ENCODE data around the gene B3GAT1.

- TF ChIP-seq CTCF (conservative IDR thresholded peaks at IDR 0.05; ENCODE audit: low read depth in 2 of 2) (no peak), EZH2 (IDR thresholded peaks at IDR 0.05; ENCODE audit: low read depth, unreplicated experiment) (no peak), EZH2phosphoT487 (IDR thresholded peaks at IDR 0.05; ENCODE audit: unreplicated experiment) (no peak), REST (IDR thresholded peaks at IDR 0.05; ENCODE audit: unreplicated experiment) (no peak), POLR2AphosphoS5 (IDR thresholded peaks at IDR 0.05; ENCODE audit: low read depth) (no peak), ZNF331 (CRISPR knock-in tag; IDR thresholded peaks at IDR 0.05; ENCODE audit: low read depth) (no peak), ZNF114 (CRISPR knock-in tag; IDR thresholded peaks at IDR 0.05) (no peak), JUNB (IDR thresholded peaks at IDR 0.05; ENCODE audit: unreplicated experiment) (no peak), STAT1 (IDR thresholded peaks at IDR 0.05; ENCODE audit: unreplicated experiment) (no peak), CREB1 (CRISPR knock-in tag; IDR thresholded peaks at IDR 0.05; ENCODE audit: low read depth) (no peak)
Measured at GRCh38 chr11:134371436-134372185, 40.4 kb downstream of the B3GAT1 start.
